NCI-H748 (cell line): ENCODE results near the gene TLNRD1.
A peak's percentile ranks its signal among the peaks of the same experiment; 100 is the strongest.

Experiments used
- DNase-seq: peaks from one replicate; lab custom pipeline; 2025; ENCODE audit not compliant: unreplicated experiment; lab: John Stamatoyannopoulos, UW

Gene TLNRD1

GRCh38 chr15:80976851-80977250 is 23.9 kb upstream of the TLNRD1 start:
- DNase-seq: no peak

DNA sequence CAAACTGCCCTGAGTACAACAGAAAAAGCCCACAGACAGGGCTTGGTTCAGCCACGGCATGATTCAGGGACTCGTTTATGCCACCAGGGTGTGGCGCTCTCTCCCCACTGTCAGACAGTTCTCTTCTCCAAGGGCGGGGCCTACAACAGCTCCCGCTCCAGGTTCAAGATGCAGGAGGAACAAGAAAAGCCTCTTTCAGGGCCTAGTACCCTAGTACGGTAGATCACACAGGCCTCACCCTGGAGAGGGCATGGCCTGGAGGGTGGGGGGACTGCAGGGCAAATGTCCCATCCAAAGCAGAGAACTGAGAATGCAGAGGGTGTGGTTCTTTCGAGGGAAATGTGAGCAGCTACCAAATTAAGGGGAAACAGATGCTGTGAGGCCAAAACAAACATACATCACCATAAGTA is 23.1 kb upstream of the TLNRD1 start:
- DNase-seq: peak; percentile 63

DNA sequence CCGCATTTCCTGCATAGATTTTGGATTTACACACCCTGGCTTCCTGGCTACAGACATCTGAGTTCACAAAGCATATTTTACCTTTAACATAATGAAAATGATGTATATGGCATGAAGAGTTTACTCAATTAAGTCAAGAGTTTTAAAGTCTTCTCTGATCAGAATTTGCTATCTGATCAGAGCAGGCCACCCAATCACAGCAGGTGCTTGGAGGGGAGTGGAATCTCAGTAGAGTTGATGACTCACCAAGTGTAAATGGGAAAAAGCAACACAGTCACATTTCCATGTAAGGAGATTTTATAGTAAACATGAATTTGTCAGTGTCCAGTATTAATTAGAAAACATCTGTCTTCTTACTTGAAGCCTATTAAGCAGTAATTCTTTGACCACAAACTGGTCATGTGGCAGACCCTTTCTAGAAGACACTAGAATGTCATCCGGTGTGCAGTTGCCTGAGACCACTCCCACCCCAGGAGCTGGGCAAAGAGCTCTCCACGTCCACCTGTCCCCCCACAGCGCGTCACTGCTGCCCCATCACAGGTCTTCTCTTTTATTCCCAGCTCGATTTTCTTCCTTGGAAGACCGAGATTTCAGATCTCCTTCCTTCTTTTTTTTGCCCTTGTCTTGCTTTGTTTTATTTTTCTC is 21.9 kb upstream of the TLNRD1 start:
- DNase-seq: no peak

- no peak for DNase-seq
These were observed 21.1 kb upstream of the TLNRD1 start for GRCh38 chr15:80979538-80980200.

- DNase-seq: no peak
These were observed 18.5 kb upstream of the TLNRD1 start for GRCh38 chr15:80982205-80982604.

DNA sequence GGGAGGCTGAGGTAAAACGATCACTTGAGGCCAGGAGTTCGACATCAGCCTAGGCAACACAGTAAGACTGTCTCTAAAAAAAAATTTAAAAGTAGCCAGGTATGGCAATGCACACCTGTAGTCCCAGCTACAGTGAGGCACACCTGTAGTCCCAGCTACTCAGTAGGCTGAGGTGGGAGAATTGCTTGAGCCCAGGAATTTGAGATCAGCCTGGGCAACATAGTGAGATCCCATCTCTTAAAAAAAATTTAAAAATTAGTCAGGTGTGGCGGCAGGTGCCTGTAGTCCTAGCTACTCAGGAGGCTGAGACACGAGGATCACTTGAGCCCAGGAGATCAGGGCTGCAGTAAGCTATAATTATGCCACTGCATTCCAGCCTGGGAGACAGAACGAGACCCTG is 17.9 kb upstream of the TLNRD1 start:
- DNase-seq: no peak

DNA sequence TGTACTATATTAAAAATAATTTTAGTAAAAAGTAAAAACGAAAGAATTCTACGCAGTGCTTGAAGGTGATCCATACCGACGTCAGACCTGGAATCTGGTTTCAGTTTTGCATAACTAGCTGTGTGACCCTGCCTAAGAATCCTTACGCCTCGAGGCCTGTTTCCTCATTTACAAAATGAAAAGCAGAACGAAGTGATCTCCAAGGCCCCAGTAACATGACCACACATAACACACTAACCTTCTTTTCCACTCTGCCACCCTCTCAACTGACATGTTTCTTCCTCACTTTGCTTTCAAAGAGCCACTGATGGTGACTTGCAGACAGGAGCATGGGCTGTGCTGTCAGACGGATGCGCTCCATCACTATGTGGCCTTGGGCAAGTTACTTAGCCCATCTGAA is 15.9 kb upstream of the TLNRD1 start:
- DNase-seq: no peak

DNA sequence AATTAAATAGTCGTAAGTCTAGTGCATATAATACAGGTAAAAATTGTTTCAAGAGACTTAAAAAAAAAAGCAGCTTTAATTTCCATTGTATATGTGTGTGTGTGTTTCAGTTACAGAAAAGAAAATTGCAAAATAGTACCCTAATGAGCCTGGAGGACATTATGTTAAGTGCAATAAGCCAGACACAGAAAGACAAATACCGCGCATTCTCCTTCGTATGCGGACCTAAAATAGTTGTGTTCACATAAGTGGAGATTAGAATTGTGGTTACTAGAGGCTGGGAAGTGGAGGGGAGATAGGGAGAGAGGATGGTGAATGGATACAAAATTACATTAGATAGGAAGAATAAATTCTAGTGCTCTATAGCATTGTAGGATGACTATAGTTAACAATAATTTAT is 14.7 kb upstream of the TLNRD1 start:
- peak; percentile 6 for DNase-seq

DNA sequence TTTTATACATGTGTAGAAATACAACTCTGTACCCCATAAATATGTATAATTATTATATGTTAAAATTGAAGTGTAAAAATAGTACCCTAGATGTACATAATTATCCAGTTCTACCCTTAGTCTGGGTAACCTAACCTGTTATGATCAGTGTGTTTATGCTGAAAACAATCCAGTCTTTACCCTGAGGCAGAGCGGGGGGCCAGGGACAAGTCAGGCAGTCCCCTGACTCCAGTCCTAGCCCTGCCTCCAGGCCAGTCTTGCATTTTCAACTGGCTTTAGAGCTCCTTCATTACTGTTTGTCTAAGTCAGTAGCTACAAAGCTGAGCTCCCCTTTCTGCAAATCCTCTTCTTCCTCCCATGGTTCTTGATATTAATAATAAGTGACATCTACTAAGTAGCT is 14.2 kb upstream of the TLNRD1 start:
- no peak for DNase-seq

DNA sequence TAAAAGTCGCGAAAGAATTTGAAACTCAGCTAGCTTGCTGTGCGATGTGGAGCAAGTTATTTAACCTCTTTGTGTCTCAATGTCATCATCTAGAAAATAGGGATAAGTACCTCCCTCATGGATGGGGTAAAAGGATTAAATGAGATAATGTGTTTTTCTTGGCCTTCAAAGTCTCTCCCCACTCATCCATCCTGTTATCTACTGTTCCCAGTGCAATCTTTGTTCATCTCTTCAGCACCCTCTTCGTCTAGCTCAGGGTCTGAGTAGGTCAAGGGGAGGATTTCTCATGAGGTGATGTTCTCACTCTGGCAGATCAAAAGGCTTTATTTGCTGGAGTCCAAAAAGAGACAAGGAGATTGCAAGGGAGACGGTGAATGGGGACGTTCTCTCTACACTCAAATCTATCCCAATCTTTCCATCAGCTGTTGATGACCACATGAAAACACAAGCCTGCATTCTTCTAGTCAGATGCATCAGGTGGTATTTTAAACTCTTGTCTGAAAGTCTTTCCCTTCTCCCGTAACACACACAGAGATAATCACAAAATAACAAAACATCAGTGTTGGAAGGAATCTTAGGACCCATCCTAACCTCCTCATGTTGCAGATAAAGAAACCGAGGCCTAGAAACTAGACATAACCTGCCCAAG is 12.5 kb upstream of the TLNRD1 start:
- no peak for DNase-seq

GRCh38 chr15:80989081-80989517 is 11.6 kb upstream of the TLNRD1 start:
- DNase-seq: no peak

- peak; percentile 92 for DNase-seq
These were observed 10.9 kb upstream of the TLNRD1 start, which contains the start of gene MESD for GRCh38 chr15:80989518-80990478. Gene MESD (minus strand): TSS chr15:80989819. CDS start chr15:80989791, 28 bp downstream.

- DNase-seq: no peak
These were observed 9.8 kb upstream of the TLNRD1 start for GRCh38 chr15:80990955-80991354.

- no peak for DNase-seq
These were observed 9.3 kb upstream of the TLNRD1 start for GRCh38 chr15:80991421-80991820.

GRCh38 chr15:80992006-80992405 is 8.7 kb upstream of the TLNRD1 start:
- no peak for DNase-seq

DNA sequence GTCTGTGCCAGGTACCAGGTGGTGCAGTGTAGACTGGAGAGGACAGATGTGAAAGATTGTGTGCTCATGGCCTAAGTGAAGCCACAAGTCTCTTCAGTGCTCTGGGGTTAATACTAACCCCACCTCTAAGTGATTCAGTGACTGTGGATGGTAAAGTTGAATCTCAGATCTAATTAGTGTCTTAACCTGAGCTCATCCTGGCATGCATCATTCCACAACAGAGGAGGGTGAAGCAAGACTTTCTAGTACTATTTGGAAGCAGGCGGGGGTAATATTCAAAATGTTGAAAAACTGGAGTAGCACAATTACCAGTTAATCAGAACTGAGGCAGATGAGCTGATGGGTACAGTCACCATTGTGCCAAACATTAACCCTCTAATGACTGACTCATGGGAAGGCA is 8.3 kb upstream of the TLNRD1 start:
- DNase-seq: no peak

- DNase-seq: peak; percentile 49
These were observed 4.5 kb upstream of the TLNRD1 start for GRCh38 chr15:80996247-80996646.

DNA sequence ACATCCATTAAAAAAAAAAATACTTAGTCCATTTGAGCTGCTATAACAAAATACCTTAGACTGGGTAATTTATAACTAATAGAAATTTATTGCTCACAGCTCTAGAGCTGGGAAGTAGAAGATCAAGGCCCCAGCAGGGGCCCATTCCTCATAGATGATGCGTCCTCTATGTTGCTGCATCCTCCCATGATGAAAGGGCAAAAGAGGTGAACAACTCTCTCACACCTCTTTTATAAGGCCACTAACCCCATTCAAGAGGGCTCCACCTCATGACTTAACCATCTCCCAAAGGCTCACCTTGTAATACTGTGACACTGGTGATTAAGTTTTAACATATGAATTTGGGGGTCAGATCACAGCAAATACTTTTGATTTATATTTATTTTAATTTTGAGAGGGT is 3.0 kb upstream of the TLNRD1 start:
- DNase-seq: no peak

DNA sequence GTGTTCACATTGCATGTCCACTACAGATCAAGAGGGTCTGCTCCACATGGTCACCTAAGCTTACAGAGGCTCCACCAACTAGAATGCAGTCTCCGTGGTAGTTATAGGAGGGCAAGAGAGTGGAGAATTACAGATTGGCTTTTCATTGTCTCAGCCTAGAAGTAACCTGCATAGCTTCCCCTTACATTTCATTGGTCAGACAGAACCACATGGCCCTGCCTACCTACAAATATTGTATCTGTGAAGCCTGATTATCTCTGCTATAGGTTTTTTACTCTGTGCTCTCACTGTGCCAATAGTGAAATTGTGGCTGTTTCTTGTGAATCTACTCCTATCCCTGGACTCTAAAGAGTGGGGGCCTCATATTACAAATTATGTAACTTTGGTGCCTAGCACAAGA is 2.5 kb upstream of the TLNRD1 start:
- DNase-seq: peak; percentile 4

DNA sequence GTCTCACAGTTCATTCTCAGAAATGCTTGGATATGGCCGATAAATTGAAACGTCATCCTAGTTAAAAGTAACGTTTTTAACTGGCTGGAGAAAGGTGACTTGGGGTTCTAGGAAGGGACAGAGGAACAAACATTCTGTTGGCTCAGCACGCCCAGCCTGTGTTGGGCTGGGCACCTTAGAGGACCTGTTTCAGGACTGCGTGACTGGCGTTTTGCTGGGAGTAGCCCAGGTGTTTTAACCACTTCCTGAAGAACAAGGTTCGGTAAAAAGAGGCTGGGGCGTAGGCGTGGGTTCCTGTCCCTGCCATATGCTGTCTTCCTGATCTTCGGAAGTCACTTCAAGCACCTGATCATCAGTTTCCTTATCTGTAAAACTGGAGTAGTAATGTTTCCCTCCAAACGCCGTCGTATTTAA is 1.1 kb upstream of the TLNRD1 start:
- peak; percentile 31 for DNase-seq

DNA sequence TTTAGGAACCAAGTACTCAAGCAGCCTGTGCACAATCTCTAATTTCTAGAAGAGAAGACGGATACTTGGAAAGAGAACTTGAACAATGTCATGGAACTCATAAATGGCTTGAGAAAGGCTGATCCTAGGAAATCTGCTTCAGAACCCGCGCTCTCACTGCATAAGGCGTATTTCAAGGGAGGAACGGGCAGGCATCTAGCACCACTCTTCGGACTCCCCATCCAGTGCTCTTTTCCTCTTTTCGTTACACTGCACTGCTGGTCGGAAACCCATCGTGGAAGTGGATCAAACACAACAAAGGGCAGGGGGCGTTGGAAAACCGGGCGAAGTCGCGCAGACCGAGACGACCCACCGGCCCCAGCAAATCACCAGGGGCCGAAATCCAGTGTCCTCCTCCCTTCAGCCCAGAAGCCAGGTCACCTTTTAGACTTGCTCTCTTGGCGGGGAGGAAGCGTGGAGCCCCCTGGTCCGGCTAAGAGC is 539 bp upstream of the TLNRD1 start:
- no peak for DNase-seq
